ENCODE results near the gene CPB1. TPM values are rescaled to one million over a fixed set of nuclear protein-coding genes. Genes with fewer than 3 reads are reported as not detected.

CPB1 gene
- total and polyA plus RNA-seq, 9 donors: 0.11 to 19.1 (median 5.5) TPM; not detected in 3

DNA sequence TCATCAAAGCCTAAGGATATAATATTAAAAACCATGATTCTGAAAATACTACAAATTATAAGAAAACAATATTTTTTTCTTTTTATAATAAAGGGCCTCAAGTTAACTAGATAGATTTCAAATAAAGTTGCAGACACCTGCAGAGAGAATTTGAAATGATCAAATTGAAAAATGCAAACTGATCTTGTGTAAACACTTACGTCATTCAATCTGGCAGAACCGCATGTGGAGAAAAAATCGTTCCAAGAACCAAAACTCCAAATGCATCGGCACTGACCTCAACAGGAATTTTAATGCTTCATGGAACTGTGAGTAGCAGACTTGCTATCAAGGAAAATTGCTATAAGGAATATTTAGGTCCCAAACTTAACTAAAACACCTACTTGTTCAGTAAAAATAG lies 54.7 kb downstream of the CPB1 start:
- no peaks in the 10 kb centered on the region for H3K36me3 ChIP-seq
- intact Hi-C loops (cut with DNase I): no loop called here
- no peaks in the 10 kb centered on the region for H3K27me3 ChIP-seq
- no peak overlapping the region for H3K4me3 ChIP-seq
- no peaks in the 10 kb centered on the region for H3K9me3 ChIP-seq
- TF ChIP-seq EP300 (IDR thresholded peaks at IDR 0.05): no peak
- TF ChIP-seq, protein P1, sequence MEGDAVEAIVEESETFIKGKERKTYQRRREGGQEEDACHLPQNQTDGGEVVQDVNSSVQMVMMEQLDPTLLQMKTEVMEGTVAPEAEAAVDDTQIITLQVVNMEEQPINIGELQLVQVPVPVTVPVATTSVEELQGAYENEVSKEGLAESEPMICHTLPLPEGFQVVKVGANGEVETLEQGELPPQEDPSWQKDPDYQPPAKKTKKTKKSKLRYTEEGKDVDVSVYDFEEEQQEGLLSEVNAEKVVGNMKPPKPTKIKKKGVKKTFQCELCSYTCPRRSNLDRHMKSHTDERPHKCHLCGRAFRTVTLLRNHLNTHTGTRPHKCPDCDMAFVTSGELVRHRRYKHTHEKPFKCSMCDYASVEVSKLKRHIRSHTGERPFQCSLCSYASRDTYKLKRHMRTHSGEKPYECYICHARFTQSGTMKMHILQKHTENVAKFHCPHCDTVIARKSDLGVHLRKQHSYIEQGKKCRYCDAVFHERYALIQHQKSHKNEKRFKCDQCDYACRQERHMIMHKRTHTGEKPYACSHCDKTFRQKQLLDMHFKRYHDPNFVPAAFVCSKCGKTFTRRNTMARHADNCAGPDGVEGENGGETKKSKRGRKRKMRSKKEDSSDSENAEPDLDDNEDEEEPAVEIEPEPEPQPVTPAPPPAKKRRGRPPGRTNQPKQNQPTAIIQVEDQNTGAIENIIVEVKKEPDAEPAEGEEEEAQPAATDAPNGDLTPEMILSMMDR (IDR thresholded peaks at IDR 0.05): no peak
- TF ChIP-seq POLR2A (IDR thresholded peaks at IDR 0.05): no peak
- DNase-seq: peak in 2 of 5 donors; percentile 10 to 21
- WGBS, 3 donors: 30 to 51% (median 40%) methylated on average over 4 of the region's 4 CpGs
- H3K4me1 ChIP-seq (ENCODE audit: insufficient read depth): peaks cover 3% of the 10 kb centered on the region
- H3K27ac ChIP-seq: peak overlapping the region in 1 of 2 donors; percentile 28

GRCh38 chr3:148883163-148883562 lies 55.6 kb downstream of the CPB1 start:
- H3K4me3 ChIP-seq: no peak overlapping the region
- H3K9me3 ChIP-seq: no peaks in the 10 kb centered on the region
- no peaks in the 10 kb centered on the region for H3K36me3 ChIP-seq
- peak; percentile 14 to 44 (median 34) for DNase-seq
- peaks cover 3% of the 10 kb centered on the region for H3K4me1 ChIP-seq (ENCODE audit: insufficient read depth)
- H3K27me3 ChIP-seq: no peaks in the 10 kb centered on the region
- WGBS, 3 donors: 15 to 28% (median 17%) methylated on average over 1 of the region's 1 CpG
- H3K27ac ChIP-seq: peak overlapping the region in 1 of 2 donors; percentile 28
- intact Hi-C loops (cut with DNase I): no loop called here
- TF ChIP-seq EP300 (IDR thresholded peaks at IDR 0.05): no peak
- TF ChIP-seq, protein P1 (IDR thresholded peaks at IDR 0.05): no peak
- no peak for TF ChIP-seq POLR2A (IDR thresholded peaks at IDR 0.05)

DNA sequence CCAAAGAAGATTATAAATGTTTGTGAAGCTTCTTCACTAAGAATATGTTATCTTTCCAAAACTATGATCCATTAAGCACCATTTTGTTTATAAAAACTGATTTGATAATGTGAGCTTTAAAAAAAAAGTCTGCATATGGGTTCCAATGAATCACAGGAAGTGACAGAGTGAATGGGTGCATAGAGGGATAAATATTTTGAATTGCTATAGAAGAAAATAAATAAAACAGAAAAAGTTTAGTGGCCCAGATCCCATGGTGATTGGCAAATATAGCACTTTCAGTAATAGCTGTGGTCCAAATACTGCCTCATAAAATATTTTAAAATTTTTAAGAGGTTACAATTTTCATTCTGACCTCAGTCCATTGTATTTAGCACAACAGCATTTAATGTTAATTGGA lies 56.6 kb downstream of the CPB1 start:
- Histone ChIP-seq H3K9me3 (no peaks in the 10 kb centered on the region), H3K36me3 (no peaks in the 10 kb centered on the region), H3K4me3 (no peak overlapping the region), H3K4me1 (ENCODE audit: insufficient read depth) (peaks cover 3% of the 10 kb centered on the region), H3K27ac (no peak overlapping the region), H3K27me3 (no peaks in the 10 kb centered on the region)
- no peak for DNase-seq
- TF ChIP-seq, protein P1 (IDR thresholded peaks at IDR 0.05): no peak
- TF ChIP-seq POLR2A (IDR thresholded peaks at IDR 0.05): no peak
- no peak for TF ChIP-seq EP300 (IDR thresholded peaks at IDR 0.05)
- intact Hi-C loops (cut with DNase I): no loop called here

- Histone ChIP-seq H3K27ac (no peak overlapping the region), H3K4me3 (no peak overlapping the region), H3K9me3 (no peaks in the 10 kb centered on the region), H3K4me1 (ENCODE audit: insufficient read depth) (no peaks in the 10 kb centered on the region), H3K27me3 (no peaks in the 10 kb centered on the region), H3K36me3 (no peaks in the 10 kb centered on the region)
- intact Hi-C loops (cut with DNase I): no loop called here
- no peak for DNase-seq
- WGBS, 3 donors: 90 to 95% (median 94%) methylated on average over 2 of the region's 2 CpGs
- TF ChIP-seq POLR2A (IDR thresholded peaks at IDR 0.05) (no peak), EP300 (IDR thresholded peaks at IDR 0.05) (no peak)
- TF ChIP-seq, protein P1 (IDR thresholded peaks at IDR 0.05): no peak
Measured at GRCh38 chr3:148889828-148890227, 62.2 kb downstream of the CPB1 start.

Measured in ovary (tissue), 9 donors.